GOT3 (cell line): Measurements from ENCODE around the gene DPCD.
"Not testable (repeated sequence)": the region's sequence is repeated elsewhere in the genome, so short reads cannot be mapped to it uniquely, and the experiment has no call there.

Source experiments
- DNase-seq: peaks from one replicate; lab custom pipeline; 2025; ENCODE audit warnings: mixed read lengths; lab: John Stamatoyannopoulos, UW

Gene DPCD

GRCh38 chr10:101619983-101620382 lies 31.9 kb downstream of the DPCD start:
- no peak for DNase-seq

- no peak for DNase-seq
Measured at GRCh38 chr10:101623528-101623927, 35.4 kb downstream of the DPCD start.

GRCh38 chr10:101624526-101625102 lies 36.5 kb downstream of the DPCD start:
- DNase-seq: no peak

GRCh38 chr10:101625821-101626412 lies 37.8 kb downstream of the DPCD start:
- DNase-seq: no peak

- no peak for DNase-seq
Measured at GRCh38 chr10:101629837-101630632, 41.9 kb downstream of the DPCD start.

GRCh38 chr10:101630633-101630920 lies 42.5 kb downstream of the DPCD start:
- no peak for DNase-seq

GRCh38 chr10:101631821-101632475 lies 43.8 kb downstream of the DPCD start:
- no peak for DNase-seq

- not testable (repeated sequence) for DNase-seq
Measured at GRCh38 chr10:101633510-101633909, 45.4 kb downstream of the DPCD start.

- DNase-seq: no peak
Measured at GRCh38 chr10:101639141-101639900, 51.2 kb downstream of the DPCD start.

- no peak for DNase-seq
Measured at GRCh38 chr10:101643546-101643945, 55.4 kb downstream of the DPCD start.

- DNase-seq: no peak
Measured at GRCh38 chr10:101644002-101644401, 55.9 kb downstream of the DPCD start.

GRCh38 chr10:101645659-101646058 lies 57.5 kb downstream of the DPCD start:
- DNase-seq: no peak

- DNase-seq: no peak
Measured at GRCh38 chr10:101646364-101646763, 58.2 kb downstream of the DPCD start.

GRCh38 chr10:101647255-101647654 lies 59.1 kb downstream of the DPCD start:
- DNase-seq: no peak

- no peak for DNase-seq
Measured at GRCh38 chr10:101649525-101650085, 61.5 kb downstream of the DPCD start.

GRCh38 chr10:101650863-101651262 lies 62.7 kb downstream of the DPCD start:
- no peak for DNase-seq

GRCh38 chr10:101651336-101651735 lies 63.2 kb downstream of the DPCD start:
- DNase-seq: no peak

GRCh38 chr10:101653536-101653935 lies 65.4 kb downstream of the DPCD start:
- DNase-seq: no peak

- no peak for DNase-seq
Measured at GRCh38 chr10:101655570-101655969, 67.4 kb downstream of the DPCD start.

GRCh38 chr10:101656890-101657289 lies 68.8 kb downstream of the DPCD start:
- DNase-seq: no peak

GRCh38 chr10:101658975-101659374 lies 70.9 kb downstream of the DPCD start:
- no peak for DNase-seq
